Left renal cortex interstitium (tissue), 4 donors: ENCODE measurements around the gene EXOC6B. TPM values are rescaled to one million over a fixed set of nuclear protein-coding genes. Genes with fewer than 3 reads are reported as not detected.
"Not testable (repeated sequence)": the region's sequence is repeated elsewhere in the genome, so short reads cannot be mapped to it uniquely, and the experiment has no call there.

Experiments
- DNase-seq, 4 donors: peaks; one replicate each; pipeline ENCODE4 v3.0.0-alpha.2; 2013; ENCODE audit warnings: low read depth in 4 of 4, low spot score in 2 of 4, missing footprints in 1 of 4
- polyA plus RNA-seq, 4 donors: library from polyadenylated mRNA; unstranded; fragments of 120-200 nt; gene quantifications; one replicate each; pipeline ENCODE4 v1.2.1, GENCODE V29; 2013; ENCODE audit not compliant: insufficient read length in 4 of 4

EXOC6B gene
- polyA plus RNA-seq, 4 donors = 20.7 to 23.6 (median 22.1) TPM

DNA sequence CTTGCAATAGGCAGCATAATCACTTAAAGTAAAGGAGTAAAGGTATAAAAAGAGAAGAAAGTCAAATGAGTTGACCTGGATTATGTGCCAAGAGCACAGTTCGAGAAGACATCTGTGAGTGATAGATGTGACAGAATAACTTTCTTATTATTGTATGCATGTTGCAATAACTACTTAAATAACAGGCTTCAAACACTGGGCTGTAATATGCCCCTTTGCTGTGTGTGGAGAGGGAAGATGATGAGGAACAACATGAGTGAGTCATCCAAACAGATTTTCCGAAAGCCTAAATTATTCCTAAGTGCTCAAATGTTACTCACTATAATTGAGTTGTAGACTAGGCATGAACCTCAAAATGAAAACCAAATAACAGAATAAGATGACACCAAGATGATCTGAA lies 328.1 kb downstream of the EXOC6B start:
- DNase-seq = no peak

DNA sequence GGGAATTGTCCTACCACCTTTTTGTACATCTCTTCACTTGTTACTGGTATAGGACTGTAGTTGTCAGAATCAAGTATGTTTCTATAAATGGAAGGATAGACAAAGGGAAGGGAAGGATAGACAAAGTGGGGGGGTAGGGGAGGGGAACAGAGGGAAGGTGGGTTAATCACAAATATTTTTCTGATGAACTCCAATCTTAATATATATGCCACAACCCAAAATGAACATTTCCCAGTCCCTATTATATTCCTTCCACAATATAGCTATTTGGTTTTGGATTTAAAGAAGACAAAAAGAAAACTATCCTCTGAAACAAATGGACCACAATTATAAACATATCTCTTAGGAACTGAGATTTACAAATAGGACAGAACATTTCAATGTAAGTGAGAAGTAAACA lies 329.4 kb downstream of the EXOC6B start:
- no peak for DNase-seq

DNA sequence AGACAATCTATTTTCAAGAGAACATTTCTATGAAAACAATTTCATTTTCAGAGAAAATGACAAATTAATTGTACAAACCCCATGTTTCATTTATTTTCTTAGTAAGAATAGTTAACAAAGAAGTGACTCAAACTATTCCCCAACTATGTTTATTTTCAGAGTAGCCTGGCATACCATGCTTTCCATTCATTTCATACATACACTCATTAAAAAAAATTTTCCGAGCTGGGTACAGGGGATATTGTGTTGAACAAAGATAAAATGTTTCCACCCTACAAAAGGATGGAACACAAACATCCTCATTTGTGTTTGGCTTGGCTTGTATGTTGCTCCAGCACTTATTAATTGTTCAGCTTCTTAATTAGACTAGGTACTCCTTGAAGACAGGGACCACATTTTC lies 331.4 kb downstream of the EXOC6B start:
- DNase-seq = no peak

DNA sequence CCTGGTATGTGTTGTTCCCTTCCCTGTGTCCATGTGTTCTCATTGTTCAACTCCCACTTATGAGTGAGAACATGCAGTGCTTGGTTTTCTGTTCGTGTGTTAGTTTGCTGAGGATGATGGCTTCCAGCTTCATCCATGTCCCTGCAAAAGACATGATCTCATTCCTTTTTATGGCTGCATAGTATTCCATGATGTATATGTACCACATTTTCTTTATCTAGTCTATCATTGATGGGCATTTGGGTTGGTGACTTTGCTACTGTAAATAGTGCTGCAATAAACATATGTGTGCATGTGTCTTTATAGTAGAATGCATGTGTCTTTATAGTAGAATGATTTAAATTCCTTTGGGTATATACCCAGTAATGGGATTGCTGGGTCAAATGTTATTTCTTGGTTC lies 341.2 kb downstream of the EXOC6B start:
- DNase-seq = not testable (repeated sequence)

DNA sequence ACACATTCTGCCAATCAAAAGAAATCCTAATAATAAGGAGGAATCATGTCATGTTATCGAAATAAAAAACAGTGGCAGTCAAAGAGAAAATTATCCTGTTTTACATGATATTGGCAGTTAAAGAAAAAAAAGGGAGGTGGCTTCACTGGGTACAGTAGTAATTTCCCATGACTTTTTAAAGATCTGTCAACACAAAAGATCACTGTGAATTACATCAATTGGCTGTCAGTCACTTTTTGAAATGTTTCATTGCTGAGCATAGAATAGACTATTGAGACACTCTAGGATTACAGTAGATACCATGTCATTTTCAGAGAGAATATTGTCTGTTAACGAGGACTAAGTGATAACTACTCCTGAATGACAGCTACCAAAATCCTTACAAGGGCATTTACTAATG lies 342.5 kb downstream of the EXOC6B start:
- DNase-seq = no peak

DNA sequence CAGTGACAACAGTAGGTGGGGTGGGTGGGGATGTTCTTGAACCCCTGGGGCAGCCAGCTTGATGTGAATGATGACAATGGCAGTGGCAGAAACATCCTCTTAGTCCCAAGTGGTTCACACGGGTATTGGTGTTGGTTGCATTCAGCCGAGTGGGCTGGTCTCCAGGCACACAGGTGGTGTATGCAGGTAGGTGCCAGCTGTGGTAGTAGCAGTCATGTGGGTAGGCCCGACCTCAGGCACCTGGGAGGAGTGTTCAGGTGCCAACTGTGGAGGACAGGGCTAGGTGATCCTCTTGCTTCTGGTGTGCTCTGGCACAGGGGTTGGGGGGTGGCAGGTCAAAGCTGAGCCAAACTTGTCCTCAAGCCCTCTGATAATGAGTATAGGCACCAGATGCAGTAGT lies 350.6 kb downstream of the EXOC6B start:
- no peak for DNase-seq

DNA sequence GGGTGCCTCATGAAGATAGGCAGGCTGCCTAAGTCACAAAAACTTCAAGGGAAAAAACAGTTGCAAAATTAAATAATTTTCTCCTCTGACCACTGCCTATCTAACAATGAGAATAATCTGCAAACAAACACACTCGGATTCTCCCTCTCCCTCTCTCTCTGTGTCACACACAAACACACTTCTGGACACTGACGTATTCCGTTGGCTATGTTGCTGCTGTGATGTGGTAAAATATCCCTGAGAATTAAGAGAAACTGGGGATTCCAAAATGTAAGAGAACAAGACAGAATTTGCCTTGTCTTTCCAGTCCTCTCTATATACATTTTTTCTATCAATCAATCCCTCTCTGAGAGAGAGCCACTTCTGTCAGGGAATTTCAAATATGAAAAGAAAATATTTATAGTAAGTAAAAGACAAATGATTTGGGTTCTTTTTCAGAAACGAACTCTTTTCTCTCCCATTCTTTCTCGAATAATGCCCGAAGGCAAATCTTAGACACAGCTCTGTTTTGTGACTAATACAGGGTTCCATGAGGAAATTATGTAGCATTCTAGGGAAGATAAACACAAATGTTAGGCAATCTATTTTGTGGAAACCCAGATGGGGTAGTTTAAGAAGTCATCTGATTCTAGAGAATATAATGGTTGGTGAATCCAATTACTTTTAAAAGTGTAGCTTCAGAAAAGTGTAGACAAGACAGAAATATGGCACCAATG lies 367.9 kb downstream of the EXOC6B start:
- DNase-seq = no peak

DNA sequence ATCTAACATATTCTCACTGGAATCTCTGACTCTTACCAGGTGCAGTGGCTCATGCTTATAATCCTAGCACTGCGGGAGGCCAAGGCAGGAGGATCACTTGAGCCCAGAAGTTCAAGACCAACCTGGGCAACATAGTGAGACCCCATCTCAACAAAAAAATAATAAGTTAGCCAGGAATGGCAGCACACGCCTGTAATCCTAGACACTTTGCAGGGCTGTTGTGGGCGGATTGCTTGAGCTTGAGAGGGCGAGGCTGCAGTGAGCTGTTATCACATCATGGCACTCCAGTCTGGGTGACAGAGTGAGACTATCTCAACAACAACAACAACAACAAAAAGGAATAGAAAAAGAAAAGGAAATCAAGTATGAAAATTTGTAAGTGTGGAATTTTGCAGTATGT lies 371.6 kb downstream of the EXOC6B start:
- DNase-seq = no peak

DNA sequence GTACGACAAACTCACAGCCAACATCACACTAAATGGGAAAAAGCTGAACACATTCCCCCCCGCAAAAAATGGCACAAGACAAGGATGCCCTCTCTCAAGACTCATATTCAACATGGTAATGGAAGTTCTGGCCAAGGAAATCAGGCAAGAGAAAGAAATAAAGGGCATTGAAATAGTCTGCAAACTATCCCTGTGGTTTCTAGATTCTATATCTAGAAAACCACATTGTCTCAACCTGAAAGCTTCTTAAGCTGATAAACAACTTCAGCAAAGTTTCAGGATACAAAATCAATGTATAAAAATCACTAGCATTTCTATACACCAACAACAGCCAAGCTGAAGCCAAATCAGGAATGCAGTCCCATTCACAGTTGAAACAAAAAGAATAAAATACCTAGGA lies 383.6 kb downstream of the EXOC6B start:
- DNase-seq = no peak

DNA sequence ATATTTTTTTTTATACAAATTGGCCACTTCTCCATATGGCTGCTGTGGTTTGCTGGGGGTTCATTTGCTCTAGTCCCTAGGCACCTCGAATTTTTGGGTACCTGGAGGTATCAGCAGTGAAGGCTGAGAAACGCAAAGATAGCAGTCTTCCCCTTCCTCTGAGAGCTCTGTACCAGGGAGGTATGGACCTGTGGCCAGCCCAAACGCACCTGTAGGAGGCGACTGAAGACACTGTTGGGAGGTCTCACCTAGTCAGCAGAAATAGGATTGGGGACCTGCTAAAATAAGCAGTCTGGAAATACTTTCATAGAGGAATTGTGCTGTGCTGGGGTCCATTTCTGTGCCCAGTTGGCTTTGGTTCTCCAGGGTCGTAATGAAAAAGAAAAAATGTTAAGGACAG lies 385.9 kb downstream of the EXOC6B start:
- DNase-seq = no peak

DNA sequence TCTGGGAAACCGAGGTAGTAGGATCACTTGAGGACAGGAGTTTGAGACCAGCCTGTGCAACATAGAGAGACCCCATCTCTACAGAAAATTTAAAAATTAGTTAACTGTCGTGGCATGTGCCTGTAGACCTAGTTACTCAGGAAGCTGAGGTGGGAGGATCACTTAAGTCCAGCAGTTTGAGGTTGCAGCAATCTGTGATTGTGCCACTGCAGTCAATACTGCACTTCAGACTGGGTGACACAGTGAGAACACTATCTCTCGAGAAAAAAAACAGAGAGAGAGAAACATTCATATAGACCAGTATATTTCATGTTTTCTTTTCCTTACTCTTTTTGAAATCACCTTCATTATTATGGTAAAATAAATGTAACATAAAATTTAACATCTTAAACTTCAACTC lies 387.5 kb downstream of the EXOC6B start:
- DNase-seq = no peak

DNA sequence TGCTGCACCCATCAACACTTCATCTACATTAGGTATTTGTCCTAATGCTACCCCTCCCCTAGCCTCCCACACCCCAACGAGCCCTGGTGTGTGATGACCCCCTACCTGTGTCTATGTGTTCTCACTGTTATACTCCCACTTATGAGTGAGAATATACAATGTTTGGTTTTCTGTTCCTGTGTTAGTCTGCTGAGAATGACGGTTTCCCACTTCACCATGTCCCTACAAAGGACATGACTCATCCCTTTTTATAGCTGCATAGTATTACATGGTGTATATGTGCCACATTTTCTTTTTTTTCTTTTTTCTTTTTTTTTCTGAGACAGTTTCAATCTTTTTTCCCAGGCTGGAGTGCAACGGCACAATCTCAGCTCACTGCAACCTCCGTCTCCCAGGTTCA lies 394.1 kb downstream of the EXOC6B start:
- DNase-seq = no peak

DNA sequence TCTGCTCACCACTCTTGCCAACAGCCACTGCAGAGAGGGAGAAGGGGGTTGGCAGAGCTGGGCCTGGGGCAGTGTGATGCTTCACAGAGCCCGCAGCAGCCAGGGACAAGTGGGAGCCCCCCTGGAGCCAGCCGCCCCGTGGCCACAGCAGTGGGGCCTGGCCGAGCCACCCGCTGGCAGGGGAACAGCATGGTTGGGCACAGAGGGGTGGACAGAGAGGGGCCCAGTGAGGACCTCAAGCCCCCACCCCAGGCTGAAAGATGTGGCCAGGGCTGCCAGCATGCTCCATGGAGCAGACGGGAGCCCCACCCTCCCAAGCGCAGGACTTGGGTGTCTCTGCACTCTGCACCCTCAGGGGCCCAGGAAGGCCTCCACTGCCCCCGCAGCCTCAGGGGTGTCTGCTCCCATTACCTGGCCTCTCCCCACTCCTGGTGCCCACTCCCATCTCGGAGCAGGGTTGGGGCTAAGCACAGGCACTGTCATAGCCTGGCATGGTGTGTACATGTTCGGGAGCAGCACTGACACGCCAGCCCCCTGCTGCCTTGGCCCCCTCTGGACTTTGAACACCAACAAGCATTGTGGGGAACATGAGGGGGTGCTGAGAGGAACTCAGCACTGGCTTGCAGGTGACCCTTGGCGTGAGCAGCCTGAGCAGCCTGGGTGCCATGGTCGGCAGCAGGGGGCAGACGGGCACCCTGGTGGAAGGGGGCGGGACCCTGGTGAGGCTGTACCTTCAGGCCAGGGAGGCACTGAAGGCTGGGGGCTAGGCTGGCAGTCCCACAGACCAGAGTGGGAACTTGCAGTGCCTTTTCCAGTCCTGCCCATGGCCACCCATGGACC lies 398.6 kb downstream of the EXOC6B start:
- DNase-seq = no peak

DNA sequence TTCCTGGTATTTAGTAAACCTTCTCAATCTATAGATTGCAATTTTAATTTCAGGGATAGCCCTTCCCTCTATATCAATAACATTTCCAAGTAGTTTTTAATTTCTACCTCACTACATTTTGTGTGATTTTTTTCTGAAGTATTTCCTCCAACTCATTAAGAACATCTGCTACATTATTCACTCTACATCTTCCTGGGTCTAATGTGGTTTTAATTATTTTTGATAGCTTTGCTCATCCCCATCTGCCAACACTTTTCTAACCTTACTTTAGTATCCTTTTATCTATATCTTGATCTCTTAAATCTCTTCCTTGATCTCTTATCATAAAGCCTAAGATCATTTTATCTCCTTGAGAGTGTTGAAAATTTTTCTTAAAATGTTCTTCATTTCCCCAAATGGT lies 399.8 kb downstream of the EXOC6B start:
- no peak for DNase-seq

DNA sequence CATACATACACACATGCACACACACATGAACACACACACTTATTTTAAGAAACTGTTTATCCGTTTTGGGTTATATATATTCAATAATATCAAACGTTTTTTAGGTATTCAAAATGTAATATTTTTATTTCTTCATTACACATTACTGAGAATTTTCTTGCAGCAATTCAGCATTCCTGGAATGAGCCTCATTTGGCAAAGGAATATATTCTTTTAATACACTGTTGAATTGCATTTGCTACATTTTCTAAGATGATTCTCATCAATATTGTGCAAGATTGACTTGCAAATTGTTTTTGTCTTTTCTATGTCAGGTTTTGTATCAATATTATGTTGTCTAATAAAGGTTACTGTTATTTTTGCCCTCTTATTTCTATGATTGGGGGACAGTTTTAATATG lies 402.1 kb downstream of the EXOC6B start:
- DNase-seq = no peak

DNA sequence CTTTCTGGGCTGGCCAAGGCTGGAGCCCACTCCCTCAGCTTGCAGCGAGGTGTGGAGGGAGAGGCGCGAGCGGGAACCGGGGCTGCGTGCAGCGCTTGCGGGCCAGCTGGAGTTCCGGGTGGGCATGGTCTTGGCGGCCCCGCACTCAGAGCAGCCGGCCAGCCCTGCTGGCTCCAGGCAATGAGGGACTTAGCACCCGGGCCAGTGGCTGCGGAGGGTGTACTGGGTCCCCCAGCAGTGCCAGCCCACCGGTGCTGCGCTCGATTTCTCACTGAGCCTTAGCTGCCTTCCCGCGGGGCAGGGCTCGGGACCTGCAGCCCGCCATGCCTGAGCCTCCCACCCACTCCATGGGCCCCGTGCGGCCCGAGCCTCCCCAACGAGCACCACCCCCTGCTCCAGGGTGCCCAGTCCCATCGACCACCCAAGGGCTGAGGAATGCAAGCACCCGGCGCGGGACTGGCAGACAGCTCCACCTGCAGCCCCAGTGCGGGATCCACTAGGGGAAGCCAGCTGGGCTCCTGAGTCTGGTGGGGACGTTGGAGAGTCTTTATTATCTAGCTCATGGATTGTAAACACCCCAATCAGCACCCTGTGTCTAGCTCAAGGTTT lies 404.0 kb downstream of the EXOC6B start:
- not testable (repeated sequence) for DNase-seq

DNA sequence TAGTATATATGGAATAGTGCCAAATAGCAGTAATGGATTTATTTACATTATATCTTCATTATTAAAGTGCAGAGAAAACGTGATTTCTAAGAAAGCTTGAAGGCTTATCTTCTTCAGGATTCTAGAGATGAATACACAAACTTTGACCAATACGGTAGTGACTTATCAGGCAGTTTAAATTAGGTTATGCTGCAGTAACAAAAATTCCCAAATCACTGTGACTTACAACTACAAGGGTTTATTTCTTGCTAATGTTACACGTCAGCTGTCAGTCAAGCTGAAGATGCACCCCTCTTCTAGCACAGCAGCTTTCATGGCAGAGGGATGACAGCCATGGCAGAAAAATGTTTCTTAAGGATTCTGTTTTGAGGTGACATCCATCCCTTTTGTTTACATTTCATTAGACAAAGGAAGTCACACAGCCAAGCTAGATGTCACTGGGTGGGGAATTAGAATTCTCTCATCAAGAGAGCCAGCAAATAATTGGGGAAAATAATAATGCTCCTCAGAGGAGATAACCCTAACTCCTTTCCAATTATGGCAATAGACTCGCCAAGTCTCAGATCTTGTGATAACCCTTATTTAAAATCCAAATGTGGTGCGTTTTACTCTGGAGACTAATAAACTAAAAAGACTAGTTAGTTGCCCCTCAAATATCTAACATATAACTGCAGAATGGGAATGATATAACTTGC lies 409.9 kb downstream of the EXOC6B start:
- no peak for DNase-seq

DNA sequence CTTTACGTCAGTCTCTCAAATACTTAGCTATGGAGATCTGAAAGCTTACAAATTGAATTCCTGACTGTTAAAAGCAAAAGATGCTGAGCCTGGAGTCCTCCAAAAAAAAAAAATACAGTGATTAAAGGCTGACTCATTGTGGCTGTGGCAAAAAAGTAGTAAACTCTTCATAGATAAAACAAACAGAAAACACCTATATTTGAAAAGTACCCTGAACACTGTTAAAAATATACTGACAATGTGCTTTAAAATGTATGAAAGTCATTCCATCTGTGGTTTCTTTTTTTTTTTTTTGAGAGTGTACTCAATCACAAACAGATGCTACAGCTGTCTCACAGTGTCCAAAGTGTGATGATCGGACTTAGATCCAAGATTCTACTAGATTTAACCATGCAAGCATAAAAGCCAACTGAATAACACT lies 410.6 kb downstream of the EXOC6B start:
- DNase-seq = no peak

DNA sequence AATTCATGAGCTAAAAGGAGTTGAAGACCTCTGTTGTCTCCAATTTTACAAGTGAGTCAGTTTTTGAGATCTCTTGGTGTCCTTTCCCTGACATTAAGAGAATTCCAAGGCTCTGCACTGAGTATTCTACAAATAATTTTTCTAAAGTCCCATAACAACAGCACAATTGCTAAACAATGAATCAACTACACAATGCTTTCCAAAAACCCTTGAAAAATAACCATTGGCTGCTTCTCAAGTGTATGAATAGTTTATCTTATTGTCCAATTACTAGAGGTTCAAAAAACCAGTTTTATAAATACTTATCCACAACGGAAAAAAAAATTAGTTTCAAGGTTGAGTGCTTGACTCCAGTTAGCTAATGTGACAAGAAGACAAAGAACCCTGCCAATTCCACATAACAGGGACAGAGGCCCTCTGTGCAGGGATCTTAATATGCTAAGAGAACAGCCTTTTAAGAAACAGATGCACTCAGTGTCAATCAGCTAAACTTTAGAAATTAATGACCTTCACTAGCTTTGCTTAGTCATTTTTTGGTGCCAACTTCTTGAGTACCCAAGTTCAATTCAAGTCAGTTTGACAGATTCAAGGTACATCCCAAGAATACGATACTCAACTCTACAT lies 411.6 kb downstream of the EXOC6B start:
- DNase-seq = no peak

DNA sequence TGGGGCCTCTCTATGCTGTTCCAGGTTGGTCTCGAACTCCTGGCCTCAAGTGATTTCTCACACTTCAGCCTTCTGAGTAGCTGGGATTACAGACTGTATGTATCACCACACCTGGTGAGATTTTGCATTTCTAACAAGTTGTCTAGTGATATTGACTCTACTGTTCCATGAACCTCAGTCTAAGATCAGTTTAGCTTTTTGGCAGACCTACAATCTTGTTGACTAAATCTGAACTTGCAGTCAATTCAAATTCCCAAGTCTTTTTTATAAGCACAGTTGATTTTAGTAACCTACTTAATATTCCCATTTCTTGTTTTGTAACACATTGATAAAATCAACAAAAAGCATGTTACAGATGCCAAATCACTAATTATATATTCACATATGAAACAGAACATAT lies 412.1 kb downstream of the EXOC6B start:
- no peak for DNase-seq

DNA sequence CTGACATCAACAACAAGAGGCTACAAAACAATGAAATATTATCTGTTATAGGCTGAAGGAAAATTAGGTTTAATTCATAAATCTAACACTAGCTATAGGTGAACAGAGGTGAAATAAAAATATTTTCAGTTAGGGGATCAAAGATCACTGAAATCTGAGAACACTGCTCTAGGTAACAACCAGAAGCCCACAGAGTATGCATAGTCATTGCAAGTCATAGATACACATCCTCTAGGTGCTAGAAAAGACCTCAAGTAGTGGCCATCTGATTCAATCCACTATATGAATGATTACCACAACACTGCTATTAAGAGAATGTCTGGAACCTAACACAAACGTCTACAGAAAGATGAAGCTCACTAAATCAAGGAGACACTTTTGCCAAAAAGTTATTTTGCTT lies 413.6 kb downstream of the EXOC6B start:
- no peak for DNase-seq
